Inflammatory macrophage treated with lipopolysaccharide for 4 hours (primary cell): ENCODE results near the gene PPM1K.

Source experiments
- DNase-seq: peaks from one replicate; pipeline ENCODE4 v3.0.0-alpha.2; 2020

PPM1K gene

DNA sequence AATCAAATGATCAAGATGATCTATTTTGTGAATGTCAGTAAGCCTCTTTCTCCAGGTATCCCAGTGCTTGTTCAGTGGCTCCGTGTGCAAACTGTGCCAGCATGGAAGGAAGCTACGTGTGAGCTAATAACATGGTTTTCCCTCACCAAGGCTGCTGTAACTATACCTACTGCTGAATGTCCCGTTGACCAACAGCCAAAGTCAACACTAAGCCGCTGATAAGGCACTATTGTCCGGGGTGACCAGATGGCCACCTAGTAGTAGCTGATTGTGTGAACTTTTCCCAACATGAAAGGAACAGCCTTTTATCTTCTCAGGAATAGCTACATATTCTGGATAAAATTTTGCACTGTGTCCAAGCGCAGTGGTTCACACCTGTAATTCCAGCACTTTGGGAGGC is 68.0 kb downstream of the PPM1K start:
- DNase-seq, result no peak

DNA sequence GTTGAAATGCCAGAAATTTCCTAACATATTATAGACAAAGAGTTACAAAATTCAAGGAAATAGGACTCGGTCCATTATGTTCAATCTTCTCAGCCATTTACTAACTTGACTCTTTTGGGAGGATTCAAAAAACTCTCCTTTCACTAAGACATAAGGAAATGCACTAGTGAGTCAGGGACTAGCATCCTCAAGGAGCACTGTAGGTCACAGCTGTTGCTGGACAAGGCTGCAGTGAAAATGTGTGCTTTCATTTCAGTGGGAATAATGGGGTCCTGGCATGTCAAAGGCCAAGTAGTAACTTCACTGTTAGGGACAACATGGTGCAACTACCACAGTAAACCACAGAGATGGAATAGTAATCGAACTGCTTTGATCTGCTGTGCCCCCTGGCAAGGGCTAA is 69.0 kb downstream of the PPM1K start:
- no peak for DNase-seq

DNA sequence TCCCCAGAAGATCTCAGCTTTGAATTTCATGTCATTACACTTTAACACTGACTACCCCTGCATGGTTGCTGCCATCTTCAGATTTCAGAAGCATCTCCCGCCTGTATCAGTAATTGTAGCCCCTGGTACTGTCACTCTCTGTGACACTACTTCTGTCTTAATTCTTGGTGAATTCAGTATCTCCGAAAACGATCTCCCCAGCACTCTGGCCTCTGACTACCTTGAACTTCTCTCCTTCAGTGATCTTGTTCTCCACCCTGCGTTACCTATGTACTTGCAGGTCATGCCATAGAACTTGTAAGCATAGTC is 72.2 kb downstream of the PPM1K start:
- DNase-seq, result no peak

DNA sequence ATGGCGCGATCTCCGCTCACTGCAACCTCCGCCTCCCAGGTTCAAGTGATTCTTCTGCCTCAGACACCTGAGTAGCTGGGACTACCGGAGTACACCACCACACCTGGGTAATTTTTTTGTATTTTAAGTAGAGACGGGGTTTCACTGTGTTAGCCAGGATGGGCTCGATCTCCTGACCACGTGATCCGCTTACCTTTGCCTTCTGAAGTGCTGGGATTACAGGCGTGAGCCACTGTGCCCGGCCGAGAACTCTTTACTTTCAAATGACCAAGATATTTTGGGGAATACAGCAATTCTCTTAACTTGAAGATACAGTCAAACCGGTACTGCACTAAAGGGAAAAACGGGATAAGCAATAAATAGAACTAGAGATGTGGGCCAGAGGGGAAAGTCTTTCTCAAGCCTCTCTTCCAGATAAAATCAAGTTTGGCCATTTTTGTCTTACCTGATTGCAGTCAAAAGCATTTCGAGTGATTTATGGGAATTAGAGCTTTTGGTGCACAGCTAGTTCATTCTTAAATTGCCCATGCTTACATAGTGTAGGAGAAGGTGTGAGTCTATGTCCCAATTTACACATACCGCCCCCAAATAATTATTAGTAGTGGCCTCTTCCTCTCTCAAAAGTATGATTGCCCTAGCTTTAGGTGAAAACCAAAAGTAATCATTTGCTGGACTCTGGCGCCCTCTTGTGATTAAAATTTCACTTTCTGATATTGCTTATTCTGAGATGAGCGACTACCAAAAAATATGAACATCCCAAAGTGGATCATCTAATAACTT is 72.7 kb downstream of the PPM1K start:
- peak; percentile 72 for DNase-seq

DNA sequence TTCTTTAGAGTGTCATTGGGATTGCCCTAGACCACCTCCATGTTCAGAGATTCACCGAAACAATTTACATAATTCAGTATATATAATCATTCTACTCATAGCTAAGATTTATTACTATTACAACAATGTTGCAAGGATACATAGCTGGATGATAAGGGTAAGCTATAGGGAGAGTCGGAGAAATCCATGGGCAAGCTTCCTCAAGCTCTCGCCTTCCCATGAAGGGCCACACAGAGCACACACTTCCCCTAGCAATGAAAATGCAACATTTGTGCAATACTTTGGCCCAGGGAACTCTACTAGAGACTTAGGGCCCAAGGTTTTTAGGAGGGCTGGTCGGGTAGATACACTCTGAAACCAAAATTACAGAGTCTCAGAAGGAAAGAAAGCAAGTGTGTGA is 76.2 kb downstream of the PPM1K start:
- no peak for DNase-seq
